Uterus (tissue), 2 donors: ENCODE measurements around the gene SMARCA2.

Experiments used
- CTCF ChIP-seq, 4 experiments: fragments of 200-600 bp in 2 of 4; fragments of 450-650 bp in 2 of 4; sonication (generic) in 2 of 4; IDR thresholded peaks; one replicate each; pipeline ENCODE4 v1.5.1; 2016 to 2019; ENCODE audit warnings: antibody characterized with exemption in 4 of 4, mild to moderate bottlenecking in 2 of 4, moderate library complexity in 1 of 4
- POLR2A ChIP-seq, 2 donors: fragments of 450-650 bp; IDR thresholded peaks; one replicate each; pipeline ENCODE4 v1.6.1; 2016; ENCODE audit warnings: antibody characterized with exemption in 2 of 2, mild to moderate bottlenecking in 1 of 2, moderate library complexity in 1 of 2

- TF ChIP-seq CTCF (IDR thresholded peaks at IDR 0.05) (no peak), POLR2A (IDR thresholded peaks at IDR 0.05) (no peak)
These were observed 107.2 kb downstream of the SMARCA2 start for GRCh38 chr9:2122299-2122698.
